Measurements from ENCODE around the gene RNASE11.
"Not testable (repeated sequence)": the region's sequence is repeated elsewhere in the genome, so short reads cannot be mapped to it uniquely, and the experiment has no call there.

RNASE11 gene

DNA sequence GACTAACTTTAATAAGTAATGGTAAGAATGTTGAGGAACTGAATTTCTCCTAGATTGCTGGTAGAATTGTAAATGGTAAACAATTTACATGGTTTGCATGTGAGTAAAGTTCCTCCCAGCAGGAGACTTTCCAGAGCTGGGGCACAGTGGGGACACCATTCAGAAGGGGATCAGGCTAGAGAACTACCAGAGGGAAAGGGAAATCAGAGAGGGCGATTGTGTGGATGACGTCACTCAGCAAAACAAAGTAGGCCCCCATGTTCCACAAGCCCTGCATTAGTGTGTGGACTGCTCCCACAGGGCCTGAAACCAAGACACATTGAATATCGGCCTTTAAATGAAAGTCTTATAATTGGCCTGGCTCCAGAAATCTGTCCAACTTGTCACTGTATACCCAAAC lies 9.5 kb downstream of the RNASE11 start:
- DNase-seq: no peak

DNA sequence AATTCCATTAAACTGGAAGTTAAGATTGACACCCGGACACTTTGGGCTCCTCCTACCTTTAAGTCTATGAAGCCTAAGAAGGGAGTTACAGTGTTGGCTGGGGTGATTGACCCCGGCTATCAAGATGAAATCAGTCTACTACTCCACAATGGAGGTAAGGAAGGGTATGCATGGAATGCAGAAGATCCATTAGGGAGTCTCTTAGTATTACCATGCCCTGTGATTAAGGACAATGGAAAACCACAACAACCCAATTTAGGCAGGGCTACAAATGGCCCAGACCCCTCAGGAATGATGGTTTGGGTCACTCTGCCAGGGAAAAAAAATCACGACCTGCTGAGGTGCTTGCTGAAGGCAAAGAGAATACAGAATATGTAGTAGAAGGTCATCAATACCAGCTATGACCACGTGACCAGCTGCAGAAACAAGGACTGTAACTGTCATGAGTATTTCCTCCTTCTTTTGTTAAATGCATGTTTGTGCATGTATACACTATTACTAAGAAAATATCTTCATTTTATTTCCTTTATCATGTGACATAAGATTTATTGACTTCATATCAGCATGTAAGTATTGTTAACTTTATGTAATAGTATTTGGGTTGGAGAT lies 15.3 kb downstream of the RNASE11 start:
- DNase-seq: not testable (repeated sequence)

DNA sequence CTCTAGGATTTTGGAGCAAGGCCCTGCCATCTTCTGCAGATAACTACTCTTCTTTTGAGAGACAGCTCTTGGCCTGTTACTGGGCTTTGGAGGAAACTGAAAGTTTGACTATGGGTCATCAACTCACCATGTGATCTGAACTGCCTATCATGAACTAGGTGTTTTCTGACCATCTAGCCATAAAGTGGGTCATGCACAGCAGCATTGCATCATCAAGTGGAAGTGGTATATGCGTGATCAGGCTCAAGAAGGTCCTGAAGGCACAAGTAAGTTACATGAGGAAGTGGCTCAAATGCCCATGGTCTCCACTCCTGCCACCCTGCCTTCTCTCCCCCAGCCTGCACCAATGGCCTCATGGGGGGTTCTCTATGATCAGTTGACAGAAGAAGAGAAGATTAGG lies 17.1 kb downstream of the RNASE11 start:
- not testable (repeated sequence) for DNase-seq

DNA sequence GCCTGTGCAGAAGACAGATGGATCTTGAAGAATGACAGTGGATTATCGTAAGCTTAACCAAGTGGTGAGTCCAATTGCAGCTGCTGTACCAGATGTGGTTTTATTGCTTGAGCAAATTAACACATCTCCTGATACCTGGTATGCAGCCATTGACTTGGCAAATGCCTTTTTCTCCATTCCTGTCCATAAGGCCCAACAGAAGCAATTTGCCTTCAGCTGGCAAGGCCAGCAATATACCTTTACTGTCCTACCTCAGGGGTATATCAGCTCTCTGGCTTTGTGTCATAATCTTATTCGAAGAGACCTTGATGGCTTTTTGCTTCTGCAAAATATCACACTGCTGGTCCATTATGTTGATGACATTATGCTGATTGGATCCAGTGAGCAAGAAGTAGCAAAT lies 17.9 kb downstream of the RNASE11 start:
- not testable (repeated sequence) for DNase-seq

DNA sequence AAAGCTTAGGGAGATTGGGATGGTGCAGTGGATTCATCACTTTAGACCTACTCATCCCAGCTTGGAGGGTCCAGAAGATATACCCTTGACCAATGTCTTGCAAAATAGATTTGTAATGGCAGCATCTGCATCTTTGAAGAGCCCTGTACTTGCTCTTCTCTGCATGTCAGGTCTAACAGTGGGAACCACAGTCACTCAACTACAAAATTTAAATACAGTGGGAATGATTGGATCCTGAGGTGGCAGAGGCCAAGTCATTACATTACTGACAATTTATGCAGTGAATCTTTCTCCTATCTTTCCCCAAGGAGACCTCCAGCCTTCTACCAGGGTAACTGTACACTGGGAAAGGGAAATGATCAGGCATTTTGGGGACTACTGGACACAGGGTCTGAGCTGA lies 18.7 kb downstream of the RNASE11 start:
- DNase-seq: no peak

DNA sequence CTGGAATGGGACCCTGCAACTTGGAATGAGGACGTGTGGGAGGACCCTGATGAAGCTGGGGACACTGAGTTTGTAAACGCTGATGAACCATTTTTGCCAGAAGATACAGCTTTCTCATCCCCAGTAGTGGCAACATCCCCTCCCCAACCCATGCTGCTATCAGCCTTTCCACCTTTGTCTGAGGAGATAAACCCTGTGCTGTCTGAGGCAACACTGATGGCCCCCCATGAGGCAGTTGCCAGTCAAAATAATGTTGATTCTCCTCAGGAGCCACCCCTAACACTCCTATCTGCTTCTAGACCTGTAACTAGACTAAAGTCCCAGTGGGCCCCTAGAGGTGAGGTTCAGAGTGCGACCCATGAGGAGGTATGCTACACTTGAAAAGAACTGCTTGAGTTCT lies 19.4 kb downstream of the RNASE11 start:
- no peak for DNase-seq

DNA sequence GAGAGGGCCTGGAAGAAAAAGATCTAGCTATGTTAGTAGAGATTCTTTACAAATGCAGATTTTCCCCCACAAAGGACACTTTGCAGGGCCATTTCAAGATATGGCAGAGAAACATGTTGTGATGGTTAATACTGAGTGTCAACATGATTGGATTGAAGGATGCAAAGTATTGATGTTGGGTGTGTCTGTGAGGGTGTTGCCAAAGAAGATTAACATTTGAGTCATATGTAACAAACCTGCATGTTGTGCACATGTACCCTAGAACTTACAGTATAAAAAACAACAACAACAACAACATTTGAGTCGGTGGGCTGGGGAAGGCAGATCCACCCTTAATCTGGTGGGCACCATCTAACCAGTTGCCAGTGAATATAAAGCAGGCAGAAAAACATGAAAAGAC lies 20.6 kb downstream of the RNASE11 start:
- DNase-seq: not testable (repeated sequence)

DNA sequence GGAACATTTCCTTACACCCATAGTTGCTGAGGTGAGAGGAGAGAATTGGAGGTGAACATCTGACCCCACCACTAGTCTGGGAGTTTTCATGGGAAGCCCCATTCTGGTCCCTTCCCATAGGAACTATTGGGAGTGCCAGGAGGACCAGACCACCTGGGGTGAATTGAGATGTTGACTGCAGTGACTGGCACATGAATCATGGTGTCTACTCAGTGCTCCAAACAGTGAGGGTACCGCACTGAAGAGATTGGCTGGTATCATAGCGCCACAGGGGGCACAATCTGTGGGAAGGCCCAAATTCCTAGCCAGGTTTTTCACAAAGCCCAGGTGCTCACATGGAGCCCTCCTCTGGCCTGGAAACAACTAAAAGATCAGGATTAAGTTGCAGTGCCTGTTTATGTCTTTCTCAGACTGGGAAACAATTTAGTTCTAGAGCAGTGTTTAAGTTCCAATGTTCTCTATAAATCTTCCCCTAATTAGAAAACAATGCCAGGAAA lies 23.3 kb downstream of the RNASE11 start:
- DNase-seq: no peak

DNA sequence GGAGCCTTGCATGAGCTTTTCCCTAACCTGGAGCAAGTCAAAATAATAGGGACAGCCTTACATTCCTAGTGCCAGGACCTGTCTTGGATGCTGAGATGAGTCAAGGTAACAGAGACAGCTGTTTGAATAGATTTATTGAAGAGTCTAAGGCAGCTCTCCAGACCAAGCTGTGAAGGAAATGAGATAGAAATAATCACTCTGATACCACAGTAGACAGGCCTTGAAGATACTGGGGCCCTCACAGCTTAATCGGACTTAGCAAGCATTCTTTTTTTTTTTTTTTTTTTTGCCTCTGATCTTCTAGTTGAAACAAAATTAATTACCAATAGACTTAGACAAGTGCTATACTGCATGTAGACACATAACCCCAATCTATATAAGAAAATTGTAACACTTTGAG lies 23.8 kb downstream of the RNASE11 start:
- no peak for DNase-seq

DNA sequence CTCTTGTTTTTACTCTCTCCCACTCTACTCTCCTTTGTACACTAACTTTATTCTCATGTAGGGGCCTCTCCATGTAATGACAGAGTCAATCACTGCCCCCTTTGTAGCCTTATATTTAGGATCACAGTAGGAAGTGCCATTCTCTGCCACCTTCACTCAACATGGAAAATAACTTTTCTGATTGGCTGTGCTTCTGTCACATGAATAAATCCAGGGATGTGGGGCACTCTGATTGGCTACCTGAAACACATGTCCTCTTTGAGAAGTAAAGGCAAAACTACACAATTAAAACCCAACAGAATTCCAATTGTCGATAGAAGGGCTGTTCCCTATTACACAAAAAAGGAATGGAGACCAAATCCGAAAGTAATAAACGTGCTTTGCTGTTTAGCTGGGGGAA lies 26.8 kb downstream of the RNASE11 start, which contains the start of gene RNASE9:
Gene RNASE9, minus strand, starts transcription at position 87 of the 400 bp plus-strand sequence.
- DNase-seq: no peak

DNA sequence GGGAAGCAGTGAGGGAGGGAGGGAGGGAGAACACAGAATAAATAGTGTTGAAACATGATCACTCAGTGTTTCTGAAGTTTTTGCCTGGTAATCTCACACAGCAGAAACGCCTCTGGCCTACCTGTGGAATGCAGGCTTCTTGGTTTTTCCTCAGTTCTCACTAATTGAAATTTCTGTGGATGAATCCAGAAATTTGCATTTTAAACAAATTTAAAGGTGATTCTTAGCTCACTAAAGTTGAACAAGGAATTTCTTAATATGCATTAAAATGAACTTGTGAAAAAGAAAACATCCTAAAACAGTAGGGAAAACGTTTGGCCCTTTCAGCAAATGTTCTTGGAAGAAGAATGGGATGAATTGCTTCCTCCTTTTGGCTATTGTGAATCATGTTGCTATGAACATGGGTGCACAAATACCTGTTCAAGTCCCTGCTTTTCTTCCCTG lies 28.3 kb downstream of the RNASE11 start:
- DNase-seq: no peak

DNA sequence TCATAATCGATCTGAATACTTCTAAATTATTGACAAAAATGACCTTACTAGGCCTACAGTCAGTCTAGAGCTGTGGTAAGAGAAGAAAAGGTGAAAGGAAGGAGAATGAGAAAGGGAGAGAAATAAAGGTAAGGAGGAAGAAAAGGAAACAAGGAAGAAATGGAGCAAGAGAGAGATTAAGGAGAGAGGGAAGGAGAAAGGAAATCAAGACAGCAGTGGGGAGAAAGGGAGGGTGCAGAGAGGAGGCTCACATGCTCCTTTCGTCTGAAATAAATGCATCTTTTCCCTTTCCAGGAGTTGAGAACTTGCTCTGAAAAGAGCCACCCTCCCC lies 30.6 kb downstream of the RNASE11 start:
- no peak for DNase-seq

DNA sequence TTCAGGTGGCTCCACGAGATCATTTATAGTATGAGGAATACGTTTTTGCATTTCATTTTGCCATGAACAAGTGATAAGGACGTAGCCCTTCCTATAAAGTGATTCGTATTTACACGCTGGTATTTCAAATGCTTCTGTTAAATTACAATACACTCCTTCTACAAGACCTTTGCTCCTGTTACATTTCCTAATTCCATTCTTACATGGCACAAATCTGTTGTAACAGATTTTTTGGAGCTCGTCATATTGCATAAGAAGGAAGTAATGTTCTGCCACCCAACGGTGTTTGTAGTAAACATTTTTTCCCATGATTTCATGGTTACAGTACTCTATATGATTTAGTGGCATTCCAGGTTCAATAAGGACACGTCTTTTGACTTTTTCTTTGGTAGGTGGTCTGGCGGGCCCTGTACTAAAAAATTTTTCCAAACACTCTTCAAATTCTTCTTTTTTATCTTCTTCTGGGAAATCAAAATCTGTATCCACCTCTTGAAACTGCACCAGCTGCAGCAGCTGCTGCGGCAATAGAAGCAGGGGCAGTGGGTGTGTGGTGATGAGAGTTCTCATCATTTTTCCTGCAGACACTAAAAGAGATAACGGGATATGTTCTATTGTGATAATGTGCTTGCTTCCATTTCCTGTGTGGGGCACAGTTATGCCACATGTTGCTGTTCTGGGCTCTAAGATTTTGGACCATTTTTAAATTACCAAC lies 31.1 kb downstream of the RNASE11 start:
- DNase-seq: no peak

DNA sequence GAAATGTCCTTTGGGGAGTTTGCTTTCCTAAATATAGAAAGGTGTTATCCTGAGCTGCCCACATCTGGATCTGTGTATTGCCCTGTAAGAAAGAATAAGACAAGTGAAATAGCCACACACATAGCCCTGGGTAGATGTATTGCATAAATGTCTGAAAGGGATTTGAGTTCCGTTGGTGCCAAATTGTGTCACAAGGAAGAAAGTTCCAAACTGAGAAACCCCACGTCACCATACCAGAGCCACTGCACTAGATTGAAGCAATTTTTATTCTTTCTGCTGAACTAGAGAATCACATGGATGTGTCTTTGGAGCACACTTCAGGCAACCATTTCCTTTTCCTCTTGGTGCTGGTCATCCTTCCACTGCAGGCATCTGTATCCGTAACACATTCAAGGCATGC lies 32.0 kb downstream of the RNASE11 start:
- DNase-seq: no peak

DNA sequence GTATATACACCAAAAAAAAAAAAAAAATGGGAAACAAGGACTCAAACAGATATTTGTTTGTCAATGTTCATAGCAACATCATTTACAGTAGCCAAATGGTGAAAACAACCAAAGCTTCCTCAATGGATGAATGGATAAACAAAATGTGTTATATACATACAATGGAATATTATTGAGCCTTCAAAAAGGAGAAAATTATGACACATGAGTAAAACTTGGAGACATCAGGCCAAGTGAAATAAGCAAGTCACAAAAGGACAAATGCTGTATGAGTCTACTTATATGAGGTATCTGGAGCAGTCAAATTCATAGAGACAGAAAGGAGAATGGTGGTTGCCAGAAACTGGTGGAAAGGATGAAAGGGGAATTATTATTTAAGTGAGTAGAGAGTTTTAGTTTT lies 34.8 kb downstream of the RNASE11 start:
- DNase-seq: no peak

DNA sequence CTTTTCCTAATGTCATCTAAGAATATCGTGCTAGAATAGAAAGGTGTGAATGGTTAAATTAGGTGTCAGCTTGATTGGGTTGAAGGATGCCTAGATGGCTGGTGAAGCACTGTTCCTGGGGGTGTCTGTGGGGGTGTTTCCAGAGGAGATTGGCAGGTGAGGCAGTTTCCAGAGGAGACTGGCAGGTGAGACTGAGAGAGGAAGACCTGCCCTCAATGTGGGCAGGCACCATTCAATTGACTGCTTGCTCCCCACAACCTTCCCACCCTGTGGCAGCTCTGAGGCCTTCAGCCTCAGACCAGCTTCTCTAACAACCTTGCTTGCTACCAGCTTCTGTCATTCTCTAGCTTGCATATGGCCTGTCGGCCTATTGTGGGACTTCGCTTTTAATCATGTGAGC lies 36.2 kb downstream of the RNASE11 start:
- no peak for DNase-seq

DNA sequence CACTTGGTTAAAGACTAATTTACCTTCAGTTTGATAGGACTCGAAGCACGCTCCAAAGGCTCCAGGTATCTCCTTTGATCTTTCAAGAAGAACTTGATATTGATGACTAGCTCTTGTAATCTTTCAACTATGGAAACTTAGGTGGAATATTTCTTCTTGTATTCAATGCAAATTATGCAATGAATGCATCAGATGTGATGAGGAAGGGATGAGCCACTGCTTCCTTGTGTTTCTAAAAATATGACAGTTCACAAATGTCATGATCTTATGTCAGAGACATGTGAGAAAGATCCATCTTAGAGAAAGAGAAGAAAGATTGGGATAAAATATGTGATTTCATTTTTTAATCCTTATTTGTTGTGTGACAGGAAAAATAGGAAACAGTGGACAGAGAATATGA lies 36.9 kb downstream of the RNASE11 start:
- no peak for DNase-seq

DNA sequence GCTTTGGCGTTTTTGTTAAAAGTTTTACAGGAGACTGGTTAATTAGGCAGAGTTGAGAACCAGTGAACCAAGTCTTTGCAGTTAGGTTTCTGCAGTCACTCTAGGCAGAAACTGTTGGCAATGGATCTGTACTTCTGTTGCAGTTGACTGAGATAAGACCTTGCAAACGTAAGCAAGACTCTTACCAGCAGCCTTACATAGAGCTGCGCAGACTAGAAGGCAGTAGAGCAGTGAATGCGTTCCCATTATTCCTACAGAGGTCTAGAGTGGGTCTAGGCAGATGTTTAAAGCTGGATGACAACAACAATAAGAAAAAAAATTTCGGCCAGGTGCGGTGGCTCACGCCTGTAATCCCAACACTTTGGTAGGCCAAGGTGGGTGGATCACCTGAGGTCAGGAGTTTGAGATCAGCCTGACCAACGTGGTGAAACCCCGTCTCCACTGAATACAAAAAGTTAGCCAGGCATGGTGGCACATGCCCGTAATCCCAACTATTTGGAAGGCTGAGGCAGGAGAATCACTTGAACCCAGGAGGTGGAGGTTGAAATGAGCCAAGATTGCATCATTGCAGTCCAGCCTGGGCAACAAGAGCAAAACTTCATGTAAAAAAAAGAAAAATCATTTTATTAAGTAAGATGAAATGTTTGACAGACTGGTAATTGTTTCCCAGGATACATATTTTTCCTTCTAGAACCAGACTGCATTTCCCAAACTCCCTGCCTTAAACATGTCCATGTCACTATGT lies 39.2 kb downstream of the RNASE11 start:
- DNase-seq: no peak

DNA sequence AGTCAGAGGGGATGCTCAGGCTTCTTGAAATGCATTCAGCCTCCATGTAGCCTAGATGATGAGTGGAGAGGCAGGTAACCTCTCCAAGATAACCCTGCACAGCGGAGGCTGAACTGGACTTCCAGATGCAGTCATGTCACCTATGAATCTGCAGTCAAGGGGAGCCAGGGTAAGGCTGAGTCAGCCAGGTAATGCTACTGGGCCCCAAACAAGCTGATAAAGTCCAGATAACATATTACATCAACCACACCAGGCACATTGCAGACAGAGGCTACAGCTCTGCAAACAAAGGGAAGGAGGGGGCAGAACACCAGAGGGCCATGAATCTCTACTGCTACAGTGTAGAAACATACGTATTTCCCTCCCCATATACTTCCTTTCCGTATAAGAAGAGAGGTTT lies 40.9 kb downstream of the RNASE11 start:
- DNase-seq: no peak

DNA sequence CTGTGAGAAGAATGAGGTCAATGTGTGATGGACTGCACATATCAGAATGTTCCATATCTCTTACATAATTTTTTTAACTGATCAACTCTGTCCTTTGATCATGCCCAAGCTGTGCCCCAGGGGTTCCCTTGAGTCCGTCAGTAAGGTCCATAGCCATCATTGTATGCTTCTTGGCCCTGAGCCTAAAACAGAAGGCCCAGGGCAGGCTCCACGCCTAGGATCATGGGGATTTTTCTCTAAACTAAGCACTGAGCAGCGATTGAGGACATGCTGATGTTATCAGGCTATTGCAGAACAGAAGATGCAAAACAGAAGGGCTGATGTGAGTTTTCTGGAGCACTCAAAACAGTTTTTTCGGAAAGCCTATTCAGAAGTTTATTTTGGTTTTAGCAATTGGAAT lies 47.9 kb downstream of the RNASE11 start:
- no peak for DNase-seq
